Activated CD8-positive, alpha-beta T cell treated with anti-CD3 and anti-CD28 coated beads for 36 hours (primary cell): ENCODE results near the gene FSIP1. TPM values are rescaled to one million over a fixed set of nuclear protein-coding genes. Genes with fewer than 3 reads are reported as not detected.

Experiments used
- ATAC-seq: fragments of 200-7000 bp; cut with Tn5 transposase; one replicate; pipeline ENCODE4 v1.10.0; 2021; ENCODE audit warnings: mild to moderate bottlenecking, moderate library complexity
- CTCF ChIA-PET: fragments of 350-600 bp; sonication (Branson Sonifier 250); formaldehyde crosslinking; loops from one replicate; lab custom pipeline; 2021; ENCODE audit warnings: antibody characterized with exemption; lab: Charles Lee
- POLR2A ChIA-PET: fragments of 350-600 bp; sonication (Branson Sonifier 250); formaldehyde crosslinking; loops from one replicate; lab custom pipeline; 2021; ENCODE audit warnings: antibody characterized with exemption; lab: Charles Lee
- DNase-seq: peaks from one replicate; pipeline ENCODE4 v3.0.0-alpha.2; 2020
- H3K27ac Mint-ChIP-seq: one replicate; pipeline ENCODE4 v1.8.0; 2021; ENCODE audit warnings: mild to moderate bottlenecking, mixed read lengths
- H3K27me3 Mint-ChIP-seq: one replicate; pipeline ENCODE4 v1.8.0; 2021; ENCODE audit warnings: mixed read lengths
- H3K36me3 Mint-ChIP-seq: one replicate; pipeline ENCODE4 v1.8.0; 2021; ENCODE audit warnings: low read depth, mixed read lengths
- H3K4me1 Mint-ChIP-seq: one replicate; pipeline ENCODE4 v1.8.0; 2021; ENCODE audit warnings: low read depth, mixed read lengths
- H3K4me3 Mint-ChIP-seq: one replicate; pipeline ENCODE4 v1.8.0; 2021; ENCODE audit warnings: mild to moderate bottlenecking, moderate library complexity, mixed read lengths
- H3K9me3 Mint-ChIP-seq: one replicate; pipeline ENCODE4 v1.8.0; 2021; ENCODE audit warnings: mixed read lengths
- intact Hi-C: fragments of 100-400 bp; cut with micrococcal nuclease; formaldehyde crosslinking; loops from one replicate; pipeline ENCODE4 v1.10.0; 2022
- total RNA-seq, 2 experiments: library from RNA; stranded (reverse); gene quantifications; one replicate each; pipeline ENCODE4 v1.2.3, GENCODE V29; 2021
- TF ChIP-seq, protein P1 (sequence below): fragments of 200-600 bp; IDR thresholded peaks from one replicate; pipeline ENCODE4 v1.8.0; 2022; ENCODE audit warnings: antibody characterized with exemption, mild to moderate bottlenecking

The FSIP1 gene
- total RNA-seq, 2 experiments from 2014 or later, result 0.36 to 0.43 TPM

DNA sequence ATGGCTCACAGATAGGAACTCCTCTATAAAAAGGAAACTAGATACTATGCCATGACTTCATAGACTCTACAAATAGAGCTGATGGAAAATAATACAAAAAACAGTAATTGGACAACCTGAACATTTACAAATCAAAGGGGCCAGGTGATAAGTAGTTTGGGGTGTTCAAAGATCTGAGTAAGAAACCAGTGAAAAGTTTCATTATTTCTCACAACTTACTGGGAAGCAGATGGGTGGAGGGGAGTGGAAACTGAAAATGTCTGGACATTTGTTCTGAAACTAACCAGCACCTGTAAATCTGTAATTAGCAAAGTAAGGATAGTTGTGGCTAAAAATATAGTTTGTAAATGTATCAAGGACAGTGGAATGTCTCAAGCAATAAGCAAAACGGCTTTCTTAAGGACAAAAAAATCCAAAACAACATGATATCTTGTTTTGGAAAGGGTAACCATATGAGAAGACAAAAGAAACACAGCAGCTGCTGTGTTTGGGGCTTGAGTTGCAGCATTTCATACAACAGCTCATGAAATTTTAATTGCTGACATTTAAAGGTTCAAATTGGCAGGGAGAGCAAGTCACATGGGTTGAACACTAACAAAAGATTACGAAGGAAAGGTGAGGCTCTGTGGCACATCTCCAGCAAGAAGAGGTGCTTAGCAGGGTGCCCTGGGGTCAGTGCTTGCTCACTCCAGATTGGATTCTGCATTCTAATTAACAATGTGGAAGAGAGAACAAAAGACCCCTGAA, 228.5 kb downstream of the FSIP1 start:
- Mint-ChIP-seq H3K4me1 (peaks cover 3% of the 10 kb centered on the region), H3K4me3 (no peak overlapping the region), H3K27ac (no peak overlapping the region), H3K9me3 (no peaks in the 10 kb centered on the region), H3K36me3 (no peaks in the 10 kb centered on the region), H3K27me3 (no peaks in the 10 kb centered on the region)
- TF ChIP-seq, protein P1, sequence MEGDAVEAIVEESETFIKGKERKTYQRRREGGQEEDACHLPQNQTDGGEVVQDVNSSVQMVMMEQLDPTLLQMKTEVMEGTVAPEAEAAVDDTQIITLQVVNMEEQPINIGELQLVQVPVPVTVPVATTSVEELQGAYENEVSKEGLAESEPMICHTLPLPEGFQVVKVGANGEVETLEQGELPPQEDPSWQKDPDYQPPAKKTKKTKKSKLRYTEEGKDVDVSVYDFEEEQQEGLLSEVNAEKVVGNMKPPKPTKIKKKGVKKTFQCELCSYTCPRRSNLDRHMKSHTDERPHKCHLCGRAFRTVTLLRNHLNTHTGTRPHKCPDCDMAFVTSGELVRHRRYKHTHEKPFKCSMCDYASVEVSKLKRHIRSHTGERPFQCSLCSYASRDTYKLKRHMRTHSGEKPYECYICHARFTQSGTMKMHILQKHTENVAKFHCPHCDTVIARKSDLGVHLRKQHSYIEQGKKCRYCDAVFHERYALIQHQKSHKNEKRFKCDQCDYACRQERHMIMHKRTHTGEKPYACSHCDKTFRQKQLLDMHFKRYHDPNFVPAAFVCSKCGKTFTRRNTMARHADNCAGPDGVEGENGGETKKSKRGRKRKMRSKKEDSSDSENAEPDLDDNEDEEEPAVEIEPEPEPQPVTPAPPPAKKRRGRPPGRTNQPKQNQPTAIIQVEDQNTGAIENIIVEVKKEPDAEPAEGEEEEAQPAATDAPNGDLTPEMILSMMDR, result no peak
- ATAC-seq (no peak), DNase-seq (no peak)
- ChIA-PET POLR2A (no interaction called here), CTCF (interaction anchor here (1.4 to 1.9 kb wide), 2 partner anchors 26 to 203 kb away, joined by 3 to 6 read pairs; no protein-coding TSS in a partner anchor)
- intact Hi-C loops, result no loop called here

DNA sequence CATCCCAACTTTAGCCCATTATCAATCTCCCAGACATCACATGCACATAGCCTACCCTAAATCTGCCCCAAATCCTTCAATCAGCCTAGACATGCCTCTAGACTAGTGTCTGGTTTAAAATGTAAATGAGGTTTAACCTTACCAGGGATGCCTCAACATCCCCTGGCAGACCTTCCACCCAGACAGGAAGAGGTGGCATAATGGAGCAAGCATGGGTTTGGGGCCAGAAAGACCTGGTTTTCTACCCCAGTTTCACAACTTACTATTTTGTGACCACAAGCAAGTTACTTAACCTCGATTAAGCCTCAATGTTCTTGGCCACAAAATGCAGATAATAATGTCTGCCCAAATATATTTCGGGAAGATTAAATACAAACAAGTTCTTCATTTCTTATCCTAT, 230.1 kb downstream of the FSIP1 start:
- CTCF ChIA-PET, result interaction anchor here (1.9 kb wide), 1 partner anchor 28 kb away, joined by 6 read pairs; no protein-coding TSS in a partner anchor
- POLR2A ChIA-PET, result no interaction called here
- H3K27ac Mint-ChIP-seq, result no peak overlapping the region

DNA sequence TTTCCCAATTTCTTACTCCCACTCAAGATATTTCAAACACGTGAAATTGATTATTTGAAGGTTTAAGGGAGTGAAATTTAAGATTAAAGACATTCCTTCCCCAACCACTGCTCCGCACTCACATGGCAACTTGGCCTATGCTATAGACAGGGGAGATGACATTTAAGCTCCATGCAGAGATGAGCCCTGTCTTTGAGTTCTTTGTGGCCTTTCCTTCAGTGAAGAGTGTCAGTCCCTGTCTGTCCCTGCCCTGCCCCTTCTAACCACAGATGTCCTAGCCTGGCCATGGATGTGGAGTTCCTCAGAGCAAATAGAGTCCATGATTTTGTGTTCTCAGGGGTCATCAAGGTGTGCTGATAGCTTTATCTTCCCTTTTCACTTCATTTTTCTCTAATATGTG, 231.2 kb downstream of the FSIP1 start:
- Mint-ChIP-seq H3K4me3 (no peak overlapping the region), H3K4me1 (peaks cover 3% of the 10 kb centered on the region), H3K27me3 (no peaks in the 10 kb centered on the region), H3K9me3 (no peaks in the 10 kb centered on the region), H3K27ac (no peak overlapping the region), H3K36me3 (no peaks in the 10 kb centered on the region)
- intact Hi-C loops, result no loop called here
- ChIA-PET POLR2A (no interaction called here), CTCF (no interaction called here)
- ATAC-seq (no peak), DNase-seq (no peak)
- TF ChIP-seq, protein P1, result no peak

More for the DNA sequence above, 230.1 kb downstream of the FSIP1 start:
- H3K4me3 Mint-ChIP-seq, result no peak overlapping the region
- no peak for ATAC-seq
- TF ChIP-seq, protein P1, result no peak
- no peaks in the 10 kb centered on the region for H3K36me3 Mint-ChIP-seq
- intact Hi-C loops, result no loop called here
- H3K27me3 Mint-ChIP-seq, result no peaks in the 10 kb centered on the region
- H3K4me1 Mint-ChIP-seq, result peaks cover 3% of the 10 kb centered on the region
- H3K9me3 Mint-ChIP-seq, result no peaks in the 10 kb centered on the region
- no peak for DNase-seq

Other genes starting within 250 kb of the FSIP1 start
- gene THBS1, start 201.8 kb downstream of the FSIP1 start, total RNA-seq, result 1 to 10 TPM in 1 of 2 experiments, under 1 TPM in 1; 0.54 to 1.1 TPM
- under 1 TPM; 0.13 to 0.16 TPM for gene GPR176, start 137.4 kb upstream of the FSIP1 start, total RNA-seq
- 10 to 100 TPM; 27.0 to 28.1 TPM for gene EIF2AK4, start 151.3 kb upstream of the FSIP1 start, total RNA-seq